Lower leg skin (tissue), 3 donors: Measurements from ENCODE around the gene RAB10.

Experiments used
- POLR2A ChIP-seq, 2 donors: fragments of 450-650 bp; IDR thresholded peaks; one replicate each; pipeline ENCODE4 v1.6.1; 2016 to 2017; ENCODE audit warnings: antibody characterized with exemption in 2 of 2, mild to moderate bottlenecking in 1 of 2, moderate library complexity in 1 of 2
- TF ChIP-seq, protein P1 (sequence below), 3 donors: fragments of 450-650 bp; IDR thresholded peaks; one replicate each; pipeline ENCODE4 v1.5.1; 2016; ENCODE audit warnings: antibody characterized with exemption in 3 of 3, mild to moderate bottlenecking in 3 of 3, moderate library complexity in 2 of 3

DNA sequence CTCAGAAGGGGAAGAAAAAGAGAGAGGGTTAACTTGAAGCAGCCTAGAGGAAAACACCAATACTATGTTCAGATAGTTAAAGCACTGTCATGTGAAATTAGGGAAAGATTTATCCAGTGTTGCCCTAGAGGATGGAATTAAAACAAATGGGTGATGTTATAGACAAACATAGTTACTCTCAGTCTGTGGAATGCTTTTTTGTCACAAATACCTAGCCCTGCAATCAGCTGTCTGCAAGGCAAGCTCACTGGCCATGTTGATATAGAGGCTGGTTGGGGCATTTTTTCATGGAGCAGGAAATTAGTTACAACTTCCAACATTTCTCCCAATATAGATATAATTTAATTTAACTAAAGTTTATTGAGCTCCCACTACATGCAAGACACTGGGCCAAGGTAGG, 8.4 kb upstream of the RAB10 start:
- TF ChIP-seq, protein P1, sequence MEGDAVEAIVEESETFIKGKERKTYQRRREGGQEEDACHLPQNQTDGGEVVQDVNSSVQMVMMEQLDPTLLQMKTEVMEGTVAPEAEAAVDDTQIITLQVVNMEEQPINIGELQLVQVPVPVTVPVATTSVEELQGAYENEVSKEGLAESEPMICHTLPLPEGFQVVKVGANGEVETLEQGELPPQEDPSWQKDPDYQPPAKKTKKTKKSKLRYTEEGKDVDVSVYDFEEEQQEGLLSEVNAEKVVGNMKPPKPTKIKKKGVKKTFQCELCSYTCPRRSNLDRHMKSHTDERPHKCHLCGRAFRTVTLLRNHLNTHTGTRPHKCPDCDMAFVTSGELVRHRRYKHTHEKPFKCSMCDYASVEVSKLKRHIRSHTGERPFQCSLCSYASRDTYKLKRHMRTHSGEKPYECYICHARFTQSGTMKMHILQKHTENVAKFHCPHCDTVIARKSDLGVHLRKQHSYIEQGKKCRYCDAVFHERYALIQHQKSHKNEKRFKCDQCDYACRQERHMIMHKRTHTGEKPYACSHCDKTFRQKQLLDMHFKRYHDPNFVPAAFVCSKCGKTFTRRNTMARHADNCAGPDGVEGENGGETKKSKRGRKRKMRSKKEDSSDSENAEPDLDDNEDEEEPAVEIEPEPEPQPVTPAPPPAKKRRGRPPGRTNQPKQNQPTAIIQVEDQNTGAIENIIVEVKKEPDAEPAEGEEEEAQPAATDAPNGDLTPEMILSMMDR (IDR thresholded peaks at IDR 0.05), result no peak
- no peak for TF ChIP-seq POLR2A (IDR thresholded peaks at IDR 0.05)
